ENCODE data around the gene GRXCR1. TPM values are rescaled to one million over a fixed set of nuclear protein-coding genes. Genes with fewer than 3 reads are reported as not detected.

GRXCR1 gene
- total and polyA plus RNA-seq, 2 of the 13 experiments (the other 11 are each of a cell fraction or from before 2014, with no cell fraction given) = not detected

DNA sequence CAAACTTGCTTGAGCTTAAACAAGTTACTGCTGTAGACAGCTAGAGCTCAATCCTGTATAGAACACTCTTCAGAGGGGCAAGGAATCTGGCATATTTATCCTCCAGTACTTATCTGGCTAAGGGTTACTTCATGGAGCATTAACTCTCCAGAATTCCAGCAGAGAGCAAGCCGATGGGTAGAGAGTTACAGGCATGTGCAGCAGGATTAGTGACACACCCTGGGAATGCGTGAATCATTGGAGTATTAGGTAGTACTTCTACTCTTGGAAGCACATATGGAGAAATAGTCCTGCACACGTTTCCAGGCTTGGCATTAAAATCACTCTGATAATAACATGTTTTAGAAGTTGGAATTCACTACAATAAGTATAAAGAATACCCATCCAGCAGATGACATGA, 35.4 kb downstream of the GRXCR1 start:
- ChIA-PET POLR2A (no interaction called here), CTCF (ENCODE audit: low intra/inter-chr PET ratio, low total read pairs) (no interaction called here)
- Histone ChIP-seq H3K4me2 (ENCODE audit: low read depth, low read length) (no peak overlapping the region), H3K4me1 (ENCODE audit: insufficient read depth, low read length) (no peaks in the 10 kb centered on the region), H3K27me3 (ENCODE audit: control insufficient read depth in 1 of 2, insufficient read depth in 2 of 2, low read length in 2 of 2) (no peaks in the 10 kb centered on the region), H3K79me2 (ENCODE audit: insufficient read depth, low read length) (no peaks in the 10 kb centered on the region), H3K27ac (ENCODE audit: extremely low read length, insufficient read depth, low read length) (no peak overlapping the region), H3K4me3 (replicated peaks in 1 of 3; ENCODE audit: insufficient read depth in 1 of 3, low read depth in 2 of 3, low read length in 3 of 3) (no peak overlapping the region), H3K9me3 (ENCODE audit: low read length) (peaks cover 33% of the 10 kb centered on the region), H3K36me3 (replicated peaks in 1 of 2; ENCODE audit: control insufficient read depth in 1 of 2, insufficient read depth in 2 of 2, low read length in 2 of 2) (no peaks in the 10 kb centered on the region), H2AFZ (ENCODE audit: low read length) (no peak overlapping the region), H3K9ac (ENCODE audit: insufficient read depth, low read depth, low read length) (no peak overlapping the region), H4K20me1 (ENCODE audit: insufficient read depth, low read length) (no peaks in the 10 kb centered on the region)
- 0% methylated on average over 3 of the region's 3 CpGs for WGBS (ENCODE audit: low lambda C conversion rate)
- BruUV-seq (replicated peaks) = no TSS peak
- DNase-seq (ENCODE audit: low spot score) = no peak
- intact Hi-C loops (cut with micrococcal nuclease; ENCODE audit: unreplicated experiment) = no loop called here
- FAIRE-seq = no peak
- TF ChIP-seq AKAP8 (CRISPR knock-in tag; IDR thresholded peaks at IDR 0.05) (no peak), HOXA5 (CRISPR knock-in tag; IDR thresholded peaks at IDR 0.05) (no peak), MEIS2 (CRISPR knock-in tag; IDR thresholded peaks at IDR 0.05) (no peak), STAT5B (CRISPR knock-in tag; IDR thresholded peaks at IDR 0.05) (no peak), ZNF761 (CRISPR knock-in tag; conservative IDR thresholded peaks at IDR 0.05) (no peak), FOXC1 (CRISPR knock-in tag; IDR thresholded peaks at IDR 0.05; ENCODE audit: borderline replicate concordance) (no peak), ZNF816 (CRISPR knock-in tag; IDR thresholded peaks at IDR 0.05; ENCODE audit: borderline replicate concordance) (no peak), PRMT3 (CRISPR knock-in tag; IDR thresholded peaks at IDR 0.05; ENCODE audit: borderline replicate concordance, low read depth) (no peak), ZNF256 (CRISPR knock-in tag; conservative IDR thresholded peaks at IDR 0.05) (no peak), ZBTB40 (IDR thresholded peaks at IDR 0.05) (no peak), ZBTB40 (CRISPR knock-in tag; IDR thresholded peaks at IDR 0.05) (no peak)
- in situ Hi-C loops (cut with HindIII; ENCODE audit: extremely low pct_ligation_motif_present, low pct_unique_long_range_greater_than_20kb) = no loop called here
- no peak for ATAC-seq

All from HepG2 (cell line).